Astrocyte of the spinal cord (primary cell): Measurements from ENCODE around the gene WWTR1.

ENCODE experiments used
- DNase-seq: peaks from one replicate; pipeline ENCODE4 v3.0.0; 2011; ENCODE audit warnings: low read depth, low spot score
- H3K4me3 ChIP-seq: 2 replicates; pipeline ENCODE4 v1.5.1; 2011; ENCODE audit warnings: low read depth, mild to moderate bottlenecking, low read length, moderate library complexity
- in situ Hi-C: cut with HindIII; loops from 2 replicates; pipeline ENCODE4 v1.10.0; 2017; ENCODE audit warnings: low sequenced_read_pairs
- TF ChIP-seq, protein P1 (sequence below): IDR thresholded peaks from 2 replicates; pipeline ENCODE4 v1.5.1; 2012; ENCODE audit warnings: low read depth, mild to moderate bottlenecking, low read length, inconsistent platforms

WWTR1 gene

GRCh38 chr3:149559525-149559924 is 98.3 kb downstream of the WWTR1 start:
- in situ Hi-C loops: no loop called here
- DNase-seq: no peak
- no peak overlapping the region for H3K4me3 ChIP-seq
- TF ChIP-seq, protein P1, sequence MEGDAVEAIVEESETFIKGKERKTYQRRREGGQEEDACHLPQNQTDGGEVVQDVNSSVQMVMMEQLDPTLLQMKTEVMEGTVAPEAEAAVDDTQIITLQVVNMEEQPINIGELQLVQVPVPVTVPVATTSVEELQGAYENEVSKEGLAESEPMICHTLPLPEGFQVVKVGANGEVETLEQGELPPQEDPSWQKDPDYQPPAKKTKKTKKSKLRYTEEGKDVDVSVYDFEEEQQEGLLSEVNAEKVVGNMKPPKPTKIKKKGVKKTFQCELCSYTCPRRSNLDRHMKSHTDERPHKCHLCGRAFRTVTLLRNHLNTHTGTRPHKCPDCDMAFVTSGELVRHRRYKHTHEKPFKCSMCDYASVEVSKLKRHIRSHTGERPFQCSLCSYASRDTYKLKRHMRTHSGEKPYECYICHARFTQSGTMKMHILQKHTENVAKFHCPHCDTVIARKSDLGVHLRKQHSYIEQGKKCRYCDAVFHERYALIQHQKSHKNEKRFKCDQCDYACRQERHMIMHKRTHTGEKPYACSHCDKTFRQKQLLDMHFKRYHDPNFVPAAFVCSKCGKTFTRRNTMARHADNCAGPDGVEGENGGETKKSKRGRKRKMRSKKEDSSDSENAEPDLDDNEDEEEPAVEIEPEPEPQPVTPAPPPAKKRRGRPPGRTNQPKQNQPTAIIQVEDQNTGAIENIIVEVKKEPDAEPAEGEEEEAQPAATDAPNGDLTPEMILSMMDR: no peak

DNA sequence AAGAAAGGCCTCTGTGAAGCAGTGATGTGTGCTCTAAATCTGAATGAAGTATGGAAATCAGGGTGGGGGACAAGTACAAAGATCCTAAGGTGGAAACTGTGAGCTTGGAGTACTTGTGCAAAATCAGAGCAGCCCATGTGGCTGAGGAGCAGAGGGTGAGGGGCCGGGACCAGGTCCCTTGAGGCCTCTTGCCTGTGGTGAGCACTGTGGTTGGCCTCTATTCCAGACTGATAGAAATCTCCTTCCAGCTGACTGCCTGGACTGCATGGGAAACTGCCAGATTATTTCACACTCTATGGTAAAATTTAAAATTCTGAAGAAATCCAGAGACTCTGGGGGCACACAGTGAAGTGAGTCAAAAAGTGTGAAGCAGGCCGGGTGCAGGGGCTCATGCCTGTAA is 101.9 kb downstream of the WWTR1 start:
- no peak overlapping the region for H3K4me3 ChIP-seq
- TF ChIP-seq, protein P1: no peak
- in situ Hi-C loops: no loop called here
- peak; percentile 73 for DNase-seq

DNA sequence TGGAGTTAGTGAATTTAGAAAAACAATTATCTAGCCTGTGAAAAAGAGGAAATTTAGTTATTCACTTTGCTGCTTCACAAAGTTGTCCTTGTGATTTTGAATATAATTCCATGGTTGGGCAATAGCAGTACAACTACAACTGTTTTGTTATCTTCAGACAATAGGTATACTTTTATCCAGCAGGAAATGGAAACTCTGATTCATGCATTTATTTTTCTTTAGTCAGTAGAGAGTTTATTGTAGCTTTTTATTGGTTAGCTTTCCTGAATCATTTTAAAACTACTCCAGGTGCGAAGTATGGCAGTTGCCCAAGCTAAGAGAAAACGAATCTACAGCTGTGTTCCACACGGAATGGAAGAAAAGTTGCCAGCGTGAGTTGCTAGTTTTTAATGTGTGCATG is 103.0 kb downstream of the WWTR1 start:
- TF ChIP-seq, protein P1: no peak
- in situ Hi-C loops: no loop called here
- no peak overlapping the region for H3K4me3 ChIP-seq

GRCh38 chr3:149553781-149554451 is 103.9 kb downstream of the WWTR1 start:
- H3K4me3 ChIP-seq: no peak overlapping the region
- TF ChIP-seq, protein P1: no peak
- DNase-seq: peak; percentile 94
- in situ Hi-C loops: no loop called here

More for the DNA sequence above, 103.0 kb downstream of the WWTR1 start:
- DNase-seq: peak; percentile 90

GRCh38 chr3:149552700-149553099 is 105.1 kb downstream of the WWTR1 start:
- H3K4me3 ChIP-seq: no peak overlapping the region
- no peak for DNase-seq
- in situ Hi-C loops: no loop called here
- TF ChIP-seq, protein P1: no peak

GRCh38 chr3:149551500-149551899 is 106.3 kb downstream of the WWTR1 start:
- H3K4me3 ChIP-seq: no peak overlapping the region
- in situ Hi-C loops: no loop called here
- TF ChIP-seq, protein P1: no peak
- DNase-seq: no peak

- in situ Hi-C loops: no loop called here
- no peak for DNase-seq
- TF ChIP-seq, protein P1: no peak
- no peak overlapping the region for H3K4me3 ChIP-seq
Measured at GRCh38 chr3:149548669-149549065, 109.2 kb downstream of the WWTR1 start.
